Activated T-cell treated with anti-CD3 and anti-CD28 coated beads, Interleukin-2, amount 50 U/mL, for 1 hour (primary cell): ENCODE measurements around the gene ST8SIA5.

Source experiments
- DNase-seq: peaks from one replicate; pipeline ENCODE4 v3.0.0-alpha.2; 2020

The ST8SIA5 gene

DNA sequence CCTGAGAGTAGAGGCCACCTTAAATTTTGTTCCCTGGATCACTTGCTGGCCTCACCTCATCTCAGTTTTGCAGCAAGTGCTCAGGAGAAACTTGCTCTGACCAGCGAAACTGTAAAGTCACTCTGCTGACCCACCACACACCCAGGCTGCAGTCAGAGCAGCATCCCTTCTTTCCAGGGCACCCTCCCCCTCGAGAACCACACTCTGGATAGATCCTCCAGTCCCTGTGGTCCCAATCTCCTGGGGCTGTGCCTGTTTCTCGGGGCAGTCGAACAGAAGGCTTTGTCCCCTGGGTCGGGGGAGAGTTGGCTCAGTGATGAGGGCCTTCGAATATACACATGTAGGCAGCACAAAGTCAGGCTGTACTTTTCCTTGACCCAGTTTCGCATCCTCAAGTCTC is 18.4 kb downstream of the ST8SIA5 start:
- no peak for DNase-seq

DNA sequence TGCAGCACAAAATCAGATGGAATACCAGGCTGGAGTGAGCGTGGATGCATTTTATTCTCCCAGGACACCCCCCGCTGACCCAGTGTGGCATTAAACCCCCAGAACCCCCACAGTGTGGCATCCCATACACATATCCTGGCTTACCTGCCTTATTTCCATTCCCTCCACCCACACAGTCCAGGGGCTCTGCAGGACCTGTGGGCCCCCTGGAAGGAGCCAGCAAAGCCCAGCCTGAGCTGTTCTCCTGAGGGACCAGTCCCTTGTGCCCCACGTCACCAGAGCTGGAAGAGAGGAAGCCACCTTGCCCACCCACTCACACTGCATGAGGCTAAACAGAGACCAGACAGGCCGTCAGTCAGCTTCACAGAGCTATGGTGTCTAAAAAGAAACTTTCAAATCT is 20.1 kb downstream of the ST8SIA5 start:
- DNase-seq, result no peak

DNA sequence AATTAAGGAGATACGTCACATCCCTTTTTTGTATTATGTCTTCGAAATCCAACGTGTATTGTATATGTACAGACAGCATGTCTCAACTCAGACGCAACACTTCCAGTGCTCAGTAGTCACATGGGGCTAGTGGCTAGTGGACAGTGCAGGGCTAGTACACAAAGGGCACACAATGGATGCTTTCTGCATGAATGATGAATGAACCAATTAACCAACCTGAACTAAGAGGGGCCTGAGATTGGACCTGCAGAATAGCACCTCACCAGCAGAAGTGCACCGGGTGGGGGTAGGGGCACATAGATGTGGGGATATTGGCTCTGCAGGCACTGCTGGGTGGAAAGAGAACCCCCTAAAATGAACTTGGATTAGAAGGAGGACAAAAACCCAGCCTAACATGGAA is 20.7 kb downstream of the ST8SIA5 start:
- DNase-seq, result no peak

DNA sequence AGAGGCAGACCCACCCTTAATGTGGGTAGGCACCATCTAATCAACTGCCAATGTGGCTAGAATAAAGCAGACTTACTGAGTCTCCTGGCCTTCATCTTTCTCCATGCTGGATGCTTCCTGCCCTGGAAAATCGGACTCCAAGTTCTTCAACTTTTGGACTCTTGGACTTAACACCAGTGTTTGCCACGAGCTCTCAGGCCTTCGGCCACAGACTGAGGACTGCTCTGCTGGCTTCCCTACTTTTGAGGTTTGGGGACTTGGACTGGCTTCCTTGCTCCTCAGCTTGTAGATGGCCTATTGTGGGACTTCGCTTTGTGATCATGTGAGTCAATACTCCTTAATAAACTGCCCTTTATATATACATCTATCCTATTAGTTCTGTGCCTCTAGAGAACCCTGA is 21.9 kb downstream of the ST8SIA5 start:
- no peak for DNase-seq

DNA sequence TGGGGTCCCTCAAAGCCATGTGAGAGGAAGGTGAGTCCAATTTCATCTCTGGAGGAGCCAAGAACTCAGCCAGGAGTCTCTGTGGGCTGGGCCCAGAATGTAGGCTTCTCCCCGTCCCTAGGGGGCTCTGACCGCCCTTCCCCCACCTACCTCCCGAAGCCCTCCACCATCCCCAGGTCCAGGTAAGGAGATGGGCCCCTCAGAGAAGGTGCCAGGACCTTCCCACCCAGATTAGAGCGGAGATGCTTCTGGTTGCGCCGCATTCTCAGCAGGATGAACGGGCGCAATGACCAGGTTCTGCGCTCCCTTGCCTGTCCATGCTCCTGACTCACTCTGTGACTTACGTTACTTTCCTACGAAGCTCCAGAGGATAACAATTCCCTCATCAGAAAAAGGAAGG is 23.0 kb downstream of the ST8SIA5 start:
- DNase-seq, result no peak

DNA sequence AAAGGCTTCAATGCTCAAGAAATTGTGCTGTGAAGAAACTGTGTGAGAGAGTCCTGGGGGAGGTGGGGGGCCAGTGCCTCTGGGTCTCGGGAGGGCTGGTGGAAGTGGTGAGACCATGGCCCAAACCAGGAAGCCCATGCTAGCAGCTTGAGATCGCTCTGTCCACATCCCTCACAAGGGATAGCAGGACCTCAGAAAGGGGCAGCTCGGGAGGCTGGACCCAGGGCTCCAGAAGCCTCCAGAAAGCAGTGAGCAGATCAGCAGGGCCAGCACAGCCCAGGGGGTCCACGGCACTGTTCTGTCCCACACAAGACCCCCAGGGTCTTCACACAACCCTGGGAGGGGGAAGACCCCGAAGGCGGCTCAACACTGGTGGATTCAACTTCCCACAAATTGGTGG is 24.1 kb downstream of the ST8SIA5 start:
- no peak for DNase-seq

DNA sequence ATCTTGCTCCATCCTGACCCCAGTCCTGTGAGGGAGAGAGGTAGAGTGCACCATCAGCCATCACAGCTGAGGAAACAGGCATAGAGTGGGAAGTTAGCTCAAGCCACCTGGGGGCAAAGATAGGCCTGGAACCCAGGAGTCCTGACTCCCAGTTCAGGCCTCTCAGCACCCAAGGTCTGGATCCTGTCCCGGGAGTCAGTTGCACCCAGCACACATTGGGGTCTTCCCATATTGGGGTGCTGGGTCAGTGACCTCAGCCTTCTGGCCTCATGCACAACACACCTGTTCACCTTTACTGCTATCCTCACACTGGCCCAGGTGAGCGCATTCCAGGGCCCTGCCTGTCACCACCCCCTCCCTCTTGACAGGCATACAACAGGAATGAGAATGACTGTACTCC is 24.7 kb downstream of the ST8SIA5 start:
- DNase-seq, result no peak

DNA sequence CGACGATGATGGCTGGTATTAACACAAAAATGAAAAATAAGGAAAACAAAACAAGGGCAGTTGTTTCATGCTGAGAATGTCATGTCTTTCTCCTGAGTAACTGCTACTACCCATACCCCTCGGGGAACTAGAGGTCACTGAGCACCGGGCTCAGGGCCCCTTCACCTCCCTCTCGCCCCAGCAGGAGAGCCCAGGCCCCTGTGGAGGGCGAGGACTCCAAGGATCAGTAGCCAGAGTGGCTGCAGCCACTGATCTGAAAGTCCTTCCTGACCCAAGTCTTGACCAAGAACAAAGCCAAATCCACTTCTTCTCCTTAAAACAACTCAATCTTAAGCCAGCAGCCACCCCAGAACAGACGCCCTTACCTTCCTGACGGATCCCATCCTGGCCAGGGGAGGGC is 25.5 kb downstream of the ST8SIA5 start:
- DNase-seq, result no peak

DNA sequence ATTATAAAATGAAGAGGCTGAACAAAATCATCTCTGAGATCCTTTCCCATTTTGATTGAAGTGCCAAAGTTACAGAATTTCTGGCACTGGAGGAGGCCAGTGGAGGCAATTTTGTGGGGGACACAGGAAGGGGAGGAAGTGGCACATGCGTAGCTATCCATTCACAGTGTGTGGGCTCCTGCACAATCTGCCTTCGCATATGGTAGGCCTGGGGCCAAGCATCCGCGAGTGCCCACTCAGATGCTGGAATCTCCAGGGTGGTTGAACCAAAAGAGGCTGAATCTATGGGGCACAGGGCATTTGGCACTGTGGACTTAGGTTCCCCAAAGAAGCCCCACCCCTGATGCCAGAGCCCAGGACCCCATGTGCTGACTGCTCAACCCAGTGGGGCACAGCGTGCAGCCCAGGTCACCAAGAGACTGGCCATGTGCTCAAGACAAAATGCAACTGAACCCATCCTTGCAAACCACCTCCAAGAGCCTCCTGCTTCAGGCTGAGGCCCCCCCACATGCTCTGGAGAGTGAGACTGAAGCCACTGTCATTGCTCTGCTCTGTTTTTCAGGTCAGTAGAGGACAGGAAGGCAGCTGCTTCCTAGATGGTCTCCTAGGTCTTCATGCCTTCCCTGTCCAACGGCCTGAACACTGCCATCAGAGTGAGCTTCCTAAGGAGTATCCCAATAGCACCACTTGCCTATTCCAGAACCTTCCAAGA is 28.5 kb downstream of the ST8SIA5 start:
- no peak for DNase-seq

DNA sequence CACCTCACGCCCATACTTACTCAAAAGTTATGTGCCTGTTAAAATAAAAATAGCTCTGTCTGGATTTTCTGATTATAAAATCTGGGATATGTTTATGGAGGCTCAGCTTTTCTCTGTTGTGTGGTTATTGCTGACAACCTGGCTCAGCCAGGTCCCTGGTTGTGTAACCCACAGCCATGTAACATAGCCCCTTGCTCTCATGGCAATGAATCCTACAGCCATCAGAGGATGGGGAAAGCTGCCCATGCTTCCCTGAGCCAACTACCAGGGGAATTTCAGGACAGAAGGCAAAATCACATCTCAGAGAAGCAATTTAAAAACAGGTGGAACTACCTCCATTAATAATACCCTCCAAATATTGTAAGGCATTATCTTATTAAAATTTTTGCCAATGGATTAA is 29.7 kb downstream of the ST8SIA5 start:
- no peak for DNase-seq

DNA sequence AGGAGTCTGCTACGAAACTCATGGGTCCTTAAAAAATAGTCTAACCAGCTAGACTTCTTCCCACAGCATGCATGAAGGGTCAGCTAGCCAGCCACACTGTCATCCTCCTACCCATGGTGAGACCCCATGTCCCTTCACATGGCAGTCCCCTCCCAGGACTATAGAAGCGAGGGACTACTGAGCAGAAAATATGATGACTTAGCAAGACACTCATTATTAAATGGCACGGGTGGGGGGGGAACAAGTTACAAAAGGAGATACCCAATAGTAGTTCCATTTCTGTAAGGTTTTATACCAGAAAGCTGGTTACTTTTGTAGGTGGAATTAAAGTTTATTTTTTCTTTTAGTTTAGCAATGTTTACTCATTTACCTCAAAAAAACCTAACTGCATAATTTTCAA is 31.5 kb downstream of the ST8SIA5 start:
- DNase-seq, result no peak

DNA sequence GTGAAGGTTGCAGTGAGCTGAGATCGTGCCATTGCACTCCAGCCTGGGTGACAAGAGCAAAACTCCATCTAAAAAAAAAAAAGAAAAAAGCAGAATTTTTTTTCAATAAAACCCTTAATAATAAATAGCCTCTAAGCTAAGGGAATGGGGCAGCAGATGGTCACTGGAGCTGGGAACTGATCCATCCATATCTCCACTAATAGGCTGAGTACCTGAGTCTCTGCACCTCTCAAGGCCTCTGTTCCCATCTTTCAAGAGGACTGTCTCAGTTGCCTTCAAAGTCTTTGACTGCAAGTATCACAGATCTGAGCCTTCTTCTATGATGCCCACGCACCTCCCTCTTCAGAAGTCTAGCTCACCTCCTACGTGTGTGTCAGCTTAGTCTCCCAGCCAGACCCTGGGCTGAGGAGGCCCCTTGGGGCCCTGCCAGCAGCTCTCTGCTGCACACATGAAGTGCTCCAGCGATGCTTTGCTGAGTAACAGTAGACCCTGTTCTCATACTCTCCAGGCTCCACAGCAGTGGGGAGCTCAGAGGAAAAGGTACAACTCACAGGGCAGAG is 32.9 kb downstream of the ST8SIA5 start:
- no peak for DNase-seq

DNA sequence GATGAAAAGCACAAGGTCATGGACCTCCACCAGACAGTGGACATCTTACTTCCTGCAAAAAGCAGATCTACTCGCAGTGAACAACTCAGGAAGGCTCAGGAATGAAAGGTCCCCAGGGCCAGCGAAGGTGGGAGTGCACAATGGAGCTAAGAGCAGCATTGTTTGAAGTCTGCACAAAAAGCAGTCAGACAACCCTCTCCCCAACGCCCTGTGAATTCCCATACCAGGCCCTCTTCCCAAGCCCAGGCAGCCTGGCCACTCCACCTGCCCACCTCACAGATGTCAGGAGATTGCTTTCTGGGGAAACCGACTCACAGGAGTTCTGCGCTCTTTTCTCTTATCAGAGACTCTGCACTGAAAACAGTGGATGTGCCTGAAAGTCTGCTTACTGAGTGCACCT is 34.8 kb downstream of the ST8SIA5 start:
- no peak for DNase-seq

DNA sequence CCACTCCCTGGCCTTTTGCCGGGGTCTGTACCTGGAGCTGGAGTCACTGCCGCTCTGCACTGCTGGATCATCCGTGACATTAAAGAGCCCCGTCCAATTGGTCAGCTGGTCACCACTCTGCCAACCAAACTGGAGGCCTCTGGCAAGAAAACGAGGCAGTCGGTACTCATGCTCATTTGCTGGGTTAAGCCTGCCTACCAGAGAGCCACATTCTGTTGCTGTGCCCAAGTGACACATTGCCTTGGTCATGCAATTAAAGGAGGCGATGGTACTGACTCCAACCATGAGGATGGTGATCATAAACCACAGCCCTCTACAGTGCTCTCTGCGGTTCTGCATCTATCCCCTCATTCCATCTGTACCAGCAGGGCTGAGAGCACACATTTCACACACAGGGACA is 35.5 kb downstream of the ST8SIA5 start:
- DNase-seq, result no peak

DNA sequence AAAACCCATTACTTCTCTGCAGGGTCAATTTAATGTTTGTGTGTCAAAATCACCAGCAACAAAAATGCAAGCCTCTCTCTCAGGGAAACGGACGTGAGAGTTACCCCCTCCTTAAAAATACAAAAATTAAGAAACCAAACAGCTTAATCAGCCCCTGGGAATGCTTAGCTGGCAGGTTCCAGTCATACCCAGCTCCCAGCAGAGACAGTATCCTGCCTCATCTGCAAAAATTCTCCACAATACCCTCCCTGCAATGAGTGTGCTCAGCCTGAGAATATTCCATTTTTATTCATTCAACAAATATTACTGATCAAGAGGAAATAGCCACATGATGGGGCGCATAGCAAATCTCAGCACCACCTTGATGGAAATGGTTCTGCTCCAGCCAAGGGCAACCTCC is 36.3 kb downstream of the ST8SIA5 start:
- no peak for DNase-seq

DNA sequence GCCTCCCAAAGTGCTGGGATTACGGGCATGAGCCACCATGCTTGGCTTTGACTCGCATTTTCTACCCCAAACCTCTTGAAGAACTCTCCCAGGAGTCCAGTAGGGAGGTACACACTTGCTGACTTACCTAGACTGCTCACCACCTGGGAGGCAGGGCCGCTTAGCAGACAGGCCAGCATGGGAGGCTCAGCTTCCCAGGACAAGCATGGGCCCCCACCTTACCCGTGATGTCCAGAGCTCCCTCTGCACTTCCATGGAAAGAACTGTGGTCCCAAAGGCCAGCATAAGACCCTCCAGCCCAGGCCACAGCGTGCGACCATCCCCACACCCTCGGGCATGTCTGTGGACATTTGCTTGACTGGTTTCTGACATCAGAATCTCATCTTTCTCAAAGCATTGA is 36.8 kb downstream of the ST8SIA5 start:
- DNase-seq, result no peak

DNA sequence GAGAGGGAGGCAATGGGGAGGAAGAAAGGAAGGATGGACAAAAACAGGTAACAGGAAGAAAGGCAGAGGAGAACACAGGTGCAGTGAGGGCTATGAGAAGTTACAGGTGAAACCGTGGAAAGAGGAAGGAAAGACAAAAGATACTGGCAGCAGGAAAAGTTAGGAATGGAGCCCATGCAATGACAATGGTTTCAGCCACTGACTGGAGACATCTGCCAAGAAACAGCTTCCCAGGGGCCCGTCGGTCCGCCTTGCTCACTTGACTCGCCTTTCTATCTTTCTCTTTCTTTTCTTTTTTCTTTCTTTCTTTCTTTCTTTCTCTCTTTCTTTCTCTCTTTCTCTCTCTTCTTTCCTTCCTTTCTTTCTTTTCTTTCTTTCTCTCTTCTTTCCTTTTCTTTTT is 37.5 kb downstream of the ST8SIA5 start:
- DNase-seq, result no peak

DNA sequence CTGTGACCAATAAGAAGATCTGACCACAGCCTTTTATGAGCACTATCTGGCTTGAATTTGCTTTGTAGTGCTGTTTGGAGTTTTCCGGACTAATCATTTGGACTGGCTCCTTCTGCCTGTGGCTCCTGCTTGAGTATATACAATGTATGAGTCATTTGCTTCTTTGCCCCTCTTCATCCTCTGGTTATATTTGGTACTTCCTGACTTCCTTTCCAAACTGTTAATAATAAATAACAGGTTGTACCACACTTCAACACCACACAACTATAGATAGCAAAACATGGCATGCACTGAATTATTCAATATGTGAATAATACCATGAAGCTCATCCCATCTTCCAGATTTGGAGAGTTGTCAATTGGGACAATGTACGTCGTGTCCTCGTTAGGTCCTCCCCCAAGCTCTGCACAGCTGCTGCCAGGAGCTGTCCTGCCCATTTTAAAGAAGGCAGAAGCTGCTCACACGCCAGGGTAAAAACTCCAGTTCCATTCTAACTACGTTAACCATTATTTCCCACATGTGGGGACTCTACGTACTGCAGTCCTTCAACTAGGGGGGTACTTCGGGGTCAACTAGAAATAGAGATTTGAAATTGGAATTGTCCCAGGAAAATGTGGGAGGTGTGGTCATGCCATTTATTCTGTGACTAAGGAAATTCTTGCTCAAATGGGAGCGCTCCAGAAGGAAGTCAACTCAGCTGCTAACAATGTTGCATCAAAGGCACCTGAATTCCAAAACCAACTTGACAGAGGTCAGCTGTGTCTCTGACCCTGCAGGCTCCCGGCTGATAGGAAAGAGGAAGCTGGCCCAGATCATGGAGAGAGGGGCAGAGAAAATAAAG is 38.1 kb downstream of the ST8SIA5 start:
- no peak for DNase-seq

DNA sequence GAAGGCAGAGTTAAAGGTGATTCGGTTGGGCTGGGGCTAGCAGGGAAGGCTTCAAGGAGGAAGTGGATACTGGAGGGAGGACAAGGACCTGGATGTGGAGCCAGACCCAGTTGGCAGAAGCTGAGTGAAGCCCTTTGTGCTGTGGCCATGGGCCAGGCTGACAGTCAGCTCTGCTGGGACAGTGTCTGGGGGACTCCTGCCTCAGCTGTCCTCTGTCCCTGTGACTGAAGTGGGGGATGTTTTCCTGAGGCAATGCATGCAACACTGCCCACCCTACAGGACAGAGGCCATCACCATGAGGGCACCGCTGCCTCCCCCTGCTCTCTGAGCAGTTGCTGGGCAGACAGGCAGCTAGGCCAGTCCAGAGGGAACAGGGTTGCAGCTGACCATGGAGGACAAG is 40.0 kb downstream of the ST8SIA5 start:
- DNase-seq, result no peak

DNA sequence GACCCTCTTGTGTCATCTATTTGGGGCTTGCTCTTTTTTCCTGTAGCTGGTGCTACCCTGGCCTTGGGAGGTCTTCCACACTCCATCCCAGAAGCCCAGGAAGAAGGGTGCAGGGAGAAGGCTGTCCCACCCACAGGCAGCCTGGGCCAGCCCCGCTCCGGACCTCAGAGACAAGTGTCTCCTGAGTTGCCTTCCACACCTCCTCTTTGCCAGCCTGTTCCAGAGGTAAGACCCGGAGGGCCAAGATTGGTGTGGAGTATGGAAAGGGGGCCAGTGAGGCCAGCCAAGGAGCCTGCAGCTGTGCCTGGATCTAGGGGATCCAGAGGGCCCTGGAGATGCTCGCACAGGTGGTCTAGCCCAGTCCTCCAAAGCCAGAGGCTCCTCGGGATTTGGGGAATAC is 40.5 kb downstream of the ST8SIA5 start:
- DNase-seq, result no peak

DNA sequence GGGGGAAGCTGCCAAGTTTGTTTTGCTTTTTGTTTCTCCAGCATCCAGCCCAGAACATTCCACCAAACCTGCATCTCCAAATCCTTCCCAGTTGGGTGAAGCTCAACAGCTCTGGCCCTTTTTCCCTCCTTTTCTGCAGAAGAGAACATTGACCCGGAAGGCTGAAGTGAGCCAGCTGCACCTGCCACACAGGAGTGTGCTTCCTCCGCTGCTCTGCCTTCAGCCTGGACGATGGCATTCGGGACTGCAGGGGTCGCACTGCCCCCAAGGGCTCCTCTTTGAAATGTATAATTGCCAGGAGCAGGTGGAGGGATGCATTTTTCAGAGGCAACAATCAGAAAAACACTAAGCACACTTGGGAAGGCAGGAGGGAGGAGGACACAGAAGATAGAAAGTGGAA is 41.8 kb downstream of the ST8SIA5 start:
- DNase-seq, result no peak

DNA sequence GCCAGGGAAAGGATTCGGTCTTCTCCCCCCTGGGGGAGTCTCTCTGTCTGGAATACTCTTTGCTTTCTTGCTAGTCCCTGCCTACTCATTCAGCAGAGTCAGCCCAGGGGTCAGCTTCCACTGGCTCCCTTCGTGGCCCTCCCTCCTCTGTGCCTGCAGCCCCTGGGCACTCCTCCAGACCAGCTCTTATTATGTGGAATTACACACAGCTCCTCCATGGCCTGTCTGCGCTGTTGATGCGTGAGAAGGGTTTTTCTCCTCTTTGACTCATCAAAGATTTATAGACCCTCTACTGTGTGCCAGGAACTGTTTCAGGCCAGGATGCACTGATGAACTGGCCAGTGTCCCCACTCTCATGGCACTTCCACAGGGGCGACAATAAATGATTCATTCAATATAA is 44.4 kb downstream of the ST8SIA5 start:
- DNase-seq, result no peak

DNA sequence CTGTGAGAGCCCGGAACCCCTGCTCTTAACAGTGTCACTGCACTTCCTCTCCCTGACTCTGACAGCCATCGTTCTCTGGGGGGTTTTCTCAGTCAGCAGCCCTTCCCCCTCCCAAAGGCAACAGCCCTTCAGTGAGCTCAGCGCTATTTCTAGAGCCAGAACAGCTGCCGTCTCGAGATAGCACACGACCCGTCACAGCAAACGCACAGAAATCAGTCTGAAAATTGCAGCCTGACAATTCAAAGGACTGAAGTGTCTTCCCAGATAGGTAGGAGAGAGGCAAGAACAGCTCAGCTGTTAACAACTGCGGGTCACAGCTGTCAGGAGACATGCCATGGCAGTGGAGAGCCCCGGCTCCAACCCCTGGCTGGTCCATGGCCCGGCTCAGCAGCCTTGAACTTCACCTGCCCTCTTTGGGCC is 45.4 kb downstream of the ST8SIA5 start:
- no peak for DNase-seq

DNA sequence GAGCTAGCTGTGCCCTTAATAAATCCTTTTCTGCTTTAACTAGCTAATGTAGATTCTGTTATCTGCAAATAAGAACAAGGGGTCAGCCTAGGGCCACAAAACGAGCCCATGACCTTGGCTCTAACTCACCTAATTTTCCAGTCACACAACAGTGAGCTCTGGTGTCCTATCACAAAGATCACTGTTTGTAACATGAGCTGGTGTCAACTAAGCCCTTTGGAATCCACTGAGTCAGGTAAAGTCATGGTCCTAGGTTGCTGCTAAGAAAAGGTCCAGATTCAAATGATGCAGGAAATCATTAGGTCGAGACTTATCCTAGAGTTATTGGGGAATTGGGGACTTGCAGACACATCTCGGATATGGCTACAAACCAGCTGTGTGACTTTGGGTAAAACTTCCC is 49.9 kb downstream of the ST8SIA5 start:
- no peak for DNase-seq
